Activated T-helper 2 cell treated with anti-CD3 and anti-CD28 coated beads, Interferon-gamma antibody, Interleukin-2, Interleukin-4, amounts not matched to agents 10 μg/mL and 5 μg/mL and 100 μg/mL, durations not matched to agents 14 hours and 24 hours and 36 hours (primary cell): ENCODE measurements around the gene MCAM. TPM values are rescaled to one million over a fixed set of nuclear protein-coding genes. Genes with fewer than 3 reads are reported as not detected.

Experiments
- DNase-seq: peaks from one replicate; pipeline ENCODE4 v3.0.0; 2021; ENCODE audit warnings: low spot score
- H3K27ac Mint-ChIP-seq: one replicate; pipeline ENCODE4 v1.8.0; 2021; ENCODE audit warnings: mixed read lengths
- H3K27me3 Mint-ChIP-seq: one replicate; pipeline ENCODE4 v1.8.0; 2021; ENCODE audit warnings: low read depth, mixed read lengths
- H3K36me3 Mint-ChIP-seq: one replicate; pipeline ENCODE4 v1.8.0; 2021; ENCODE audit warnings: low read depth, mixed read lengths
- H3K4me1 Mint-ChIP-seq: one replicate; pipeline ENCODE4 v1.8.0; 2021; ENCODE audit warnings: low read depth, mixed read lengths
- H3K4me3 Mint-ChIP-seq: one replicate; pipeline ENCODE4 v1.8.0; 2021; ENCODE audit warnings: low read depth, mild to moderate bottlenecking, moderate library complexity, mixed read lengths
- H3K9me3 Mint-ChIP-seq: one replicate; pipeline ENCODE4 v1.8.0; 2021; ENCODE audit warnings: mixed read lengths
- intact Hi-C: fragments of 100-400 bp; cut with micrococcal nuclease; formaldehyde crosslinking; loops from one replicate; pipeline ENCODE4 v1.15.1; 2023
- total RNA-seq: library from RNA; stranded (reverse); gene quantifications from 2 replicates; pipeline ENCODE4 v1.2.3, GENCODE V29; 2022

MCAM gene, protein sequence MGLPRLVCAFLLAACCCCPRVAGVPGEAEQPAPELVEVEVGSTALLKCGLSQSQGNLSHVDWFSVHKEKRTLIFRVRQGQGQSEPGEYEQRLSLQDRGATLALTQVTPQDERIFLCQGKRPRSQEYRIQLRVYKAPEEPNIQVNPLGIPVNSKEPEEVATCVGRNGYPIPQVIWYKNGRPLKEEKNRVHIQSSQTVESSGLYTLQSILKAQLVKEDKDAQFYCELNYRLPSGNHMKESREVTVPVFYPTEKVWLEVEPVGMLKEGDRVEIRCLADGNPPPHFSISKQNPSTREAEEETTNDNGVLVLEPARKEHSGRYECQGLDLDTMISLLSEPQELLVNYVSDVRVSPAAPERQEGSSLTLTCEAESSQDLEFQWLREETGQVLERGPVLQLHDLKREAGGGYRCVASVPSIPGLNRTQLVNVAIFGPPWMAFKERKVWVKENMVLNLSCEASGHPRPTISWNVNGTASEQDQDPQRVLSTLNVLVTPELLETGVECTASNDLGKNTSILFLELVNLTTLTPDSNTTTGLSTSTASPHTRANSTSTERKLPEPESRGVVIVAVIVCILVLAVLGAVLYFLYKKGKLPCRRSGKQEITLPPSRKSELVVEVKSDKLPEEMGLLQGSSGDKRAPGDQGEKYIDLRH
- 6.0 and 7.2 TPM in 2 replicates for total RNA-seq

DNA sequence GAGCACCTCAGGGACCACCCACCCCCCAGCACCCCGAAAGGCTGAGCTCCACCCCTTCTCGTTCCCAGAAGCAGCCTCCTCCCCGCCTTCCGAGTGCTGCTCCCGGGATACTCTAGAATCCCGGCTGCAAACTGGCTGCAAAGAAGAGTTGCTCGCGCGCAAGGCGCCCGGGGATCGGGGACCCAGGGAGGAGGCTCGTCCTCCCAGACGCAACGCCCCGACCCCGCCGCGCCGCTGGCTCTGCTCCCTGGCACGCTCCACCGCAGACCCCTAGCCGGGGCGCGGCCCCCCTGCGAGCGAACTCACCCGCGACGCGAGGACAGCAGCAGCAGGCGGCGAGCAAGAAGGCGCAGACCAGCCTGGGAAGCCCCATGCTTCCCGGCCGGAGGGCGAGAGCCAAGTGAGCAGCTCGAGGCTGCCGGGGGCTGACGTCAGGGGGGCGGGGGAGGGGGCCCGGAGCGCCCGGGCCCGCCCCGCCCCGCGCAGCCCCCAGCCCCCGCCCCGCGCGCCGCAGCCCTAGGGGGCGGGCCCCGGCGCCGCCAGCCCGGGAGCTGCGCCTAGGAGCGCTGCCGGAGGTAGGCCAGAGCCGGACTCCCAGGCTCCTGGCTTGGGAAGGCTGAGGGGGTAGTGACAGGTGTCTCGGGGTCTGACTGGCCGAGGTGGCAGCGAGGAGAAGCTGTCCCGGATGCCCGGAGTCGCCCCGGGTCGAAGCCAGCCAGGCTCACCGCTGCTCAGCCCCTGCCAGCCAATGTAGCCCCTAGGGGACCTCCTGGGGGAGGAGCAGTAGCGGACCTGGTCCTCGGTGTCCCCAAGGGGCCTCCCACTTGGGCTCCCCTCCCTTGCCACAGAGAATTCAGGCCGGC, at the start of gene MCAM:
Gene MCAM, minus strand, starts transcription at position 402 of the 863 bp plus-strand sequence. Its CDS starts 29 bp downstream, at position 373.
- Mint-ChIP-seq H3K9me3 (no peaks in the 10 kb centered on the region), H3K27me3 (peaks cover 25% of the 10 kb centered on the region), H3K36me3 (no peaks in the 10 kb centered on the region), H3K4me3 (peak within 1 kb of the TSS; percentile 56), H3K4me1 (peaks cover 7% of the 10 kb centered on the region), H3K27ac (no peak within 1 kb of the TSS)
- intact Hi-C loops, result no loop called here
- DNase-seq, result no peak

DNA sequence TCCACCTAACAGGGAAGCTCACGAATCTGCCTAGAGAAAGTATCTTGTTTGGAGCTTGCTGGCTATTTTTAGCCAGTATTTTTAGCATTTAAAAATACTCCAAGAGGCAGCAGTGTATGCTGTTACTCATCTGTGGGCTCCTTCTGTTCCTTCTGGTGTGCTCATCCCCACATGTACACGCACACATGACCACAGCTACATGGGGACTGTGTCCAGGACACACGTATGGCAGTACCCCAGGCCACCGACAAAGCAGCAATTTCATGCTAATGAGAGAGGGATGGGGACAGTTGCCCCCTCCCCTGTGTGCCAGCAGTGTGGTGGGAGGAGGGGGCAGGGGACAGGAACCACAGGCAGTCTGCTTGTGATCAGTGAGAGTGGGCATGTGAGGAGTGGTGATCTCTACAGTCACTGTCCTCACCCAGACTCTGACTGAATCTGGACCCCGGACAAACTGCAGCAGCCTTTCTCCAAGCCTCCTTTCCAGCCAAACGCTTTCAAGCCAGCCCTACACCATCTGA, 48.2 kb upstream of the MCAM start:
- Mint-ChIP-seq H3K9me3 (no peaks in the 10 kb centered on the region), H3K36me3 (no peaks in the 10 kb centered on the region), H3K27ac (no peak overlapping the region), H3K4me3 (no peak overlapping the region), H3K4me1 (peaks cover 14% of the 10 kb centered on the region), H3K27me3 (peaks cover 30% of the 10 kb centered on the region)
- DNase-seq, result no peak
- intact Hi-C loops, result no loop called here

DNA sequence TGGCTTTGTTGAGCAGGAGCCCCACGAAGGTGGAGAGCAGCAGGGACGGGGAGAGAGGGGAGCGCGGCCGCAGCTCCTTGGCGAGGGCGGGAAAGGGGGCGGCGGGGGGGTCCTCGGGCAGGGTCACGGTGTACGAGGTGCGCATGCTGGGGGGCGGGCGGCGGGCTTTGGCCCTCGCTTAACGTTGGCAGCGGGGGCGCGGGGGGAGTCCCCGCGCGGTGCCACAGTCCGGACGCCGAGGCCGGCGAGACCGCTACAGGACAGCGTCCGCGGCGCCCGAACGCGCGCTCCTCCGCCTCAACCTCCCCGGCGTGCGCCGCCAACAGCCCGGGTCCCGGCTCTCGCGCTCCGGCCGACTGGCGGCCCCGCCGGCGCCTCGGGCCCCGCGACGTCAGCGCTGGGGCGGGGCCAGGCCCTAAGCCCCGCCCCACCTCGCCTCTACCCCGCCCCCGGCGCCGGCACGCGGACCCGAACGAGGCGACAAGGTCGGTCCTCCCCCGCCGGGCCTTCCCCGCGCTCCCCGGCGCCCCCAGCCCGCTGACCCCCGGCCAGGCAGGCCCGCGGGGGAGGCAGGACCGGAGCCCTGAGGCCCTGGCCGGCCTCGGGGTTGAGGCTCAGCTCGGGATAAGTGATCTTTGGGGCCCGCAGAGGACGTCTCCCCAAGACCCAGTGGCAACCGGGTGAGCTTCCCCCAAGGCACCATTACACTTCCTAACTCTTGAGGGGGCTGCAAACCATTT, 47.1 kb upstream of the MCAM start:
- H3K4me1 Mint-ChIP-seq, result peaks cover 18% of the 10 kb centered on the region
- H3K27ac Mint-ChIP-seq, result no peak overlapping the region
- no peaks in the 10 kb centered on the region for H3K36me3 Mint-ChIP-seq
- H3K4me3 Mint-ChIP-seq, result no peak overlapping the region
- intact Hi-C loops, result no loop called here
- H3K9me3 Mint-ChIP-seq, result no peaks in the 10 kb centered on the region
- peak; percentile 53 for DNase-seq
- peaks cover 30% of the 10 kb centered on the region for H3K27me3 Mint-ChIP-seq

DNA sequence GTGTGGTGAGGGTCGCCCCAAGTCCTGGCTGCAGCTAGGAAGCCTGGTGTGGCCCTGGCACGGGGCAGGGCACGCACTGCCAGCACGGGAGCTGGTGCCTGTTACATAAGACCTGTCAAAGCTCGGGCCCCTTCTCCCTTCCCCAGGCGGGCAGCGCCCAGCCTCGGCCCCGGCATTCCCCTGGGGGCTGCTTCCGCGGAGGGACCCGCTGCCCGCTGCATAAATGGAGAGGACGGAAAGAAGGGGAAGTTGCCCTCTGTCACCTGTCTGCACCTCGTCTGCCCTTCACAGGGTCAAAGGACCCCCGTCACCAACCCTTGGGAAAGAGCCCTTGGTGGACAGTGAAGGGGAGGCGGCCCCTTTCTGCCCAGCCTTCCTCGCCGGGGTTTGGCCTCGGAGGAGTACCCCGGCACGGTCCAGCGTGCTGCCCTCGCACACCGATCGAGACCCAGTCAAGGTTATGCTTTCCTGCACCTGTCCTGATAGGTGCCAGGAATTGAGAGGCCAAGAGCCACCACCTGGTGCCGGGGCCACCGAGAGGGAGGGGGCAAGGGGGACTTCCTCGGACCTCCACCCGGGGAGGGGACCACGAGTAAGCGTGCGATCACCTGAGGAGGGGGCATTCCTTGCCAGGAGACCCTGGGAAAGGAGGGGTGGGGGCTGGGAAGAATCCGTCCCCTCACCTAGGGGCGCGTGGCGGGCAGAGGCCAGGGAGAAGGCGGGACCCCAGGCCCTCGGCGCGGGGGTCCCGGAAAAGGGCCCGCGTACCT, 46.3 kb upstream of the MCAM start:
- Mint-ChIP-seq H3K4me1 (peaks cover 18% of the 10 kb centered on the region), H3K27ac (no peak overlapping the region), H3K27me3 (peaks cover 30% of the 10 kb centered on the region), H3K4me3 (peak overlapping the region; percentile 8), H3K36me3 (no peaks in the 10 kb centered on the region), H3K9me3 (no peaks in the 10 kb centered on the region)
- no peak for DNase-seq
- intact Hi-C loops, result no loop called here

DNA sequence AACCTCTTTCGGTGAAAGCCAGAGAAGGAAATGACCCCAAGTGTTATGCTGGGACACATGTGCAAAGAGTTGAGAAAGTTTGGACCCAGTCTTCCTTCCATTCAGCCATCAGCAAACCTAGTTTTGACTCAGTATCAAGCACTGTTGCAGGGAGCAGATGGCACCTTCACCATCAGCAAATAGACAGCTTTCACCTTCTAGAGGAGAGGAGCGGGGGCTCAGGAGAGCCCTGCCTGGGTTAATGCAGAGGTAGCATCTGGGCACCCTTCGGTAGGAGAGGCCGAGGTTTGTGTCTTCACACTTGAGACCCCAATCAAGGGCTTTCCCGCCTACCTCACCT, 45.8 kb upstream of the MCAM start:
- no peak for DNase-seq
- Mint-ChIP-seq H3K27me3 (peaks cover 29% of the 10 kb centered on the region), H3K27ac (no peak overlapping the region), H3K9me3 (no peaks in the 10 kb centered on the region), H3K4me1 (peaks cover 18% of the 10 kb centered on the region), H3K36me3 (no peaks in the 10 kb centered on the region), H3K4me3 (peak overlapping the region; percentile 38)
- intact Hi-C loops, result no loop called here

DNA sequence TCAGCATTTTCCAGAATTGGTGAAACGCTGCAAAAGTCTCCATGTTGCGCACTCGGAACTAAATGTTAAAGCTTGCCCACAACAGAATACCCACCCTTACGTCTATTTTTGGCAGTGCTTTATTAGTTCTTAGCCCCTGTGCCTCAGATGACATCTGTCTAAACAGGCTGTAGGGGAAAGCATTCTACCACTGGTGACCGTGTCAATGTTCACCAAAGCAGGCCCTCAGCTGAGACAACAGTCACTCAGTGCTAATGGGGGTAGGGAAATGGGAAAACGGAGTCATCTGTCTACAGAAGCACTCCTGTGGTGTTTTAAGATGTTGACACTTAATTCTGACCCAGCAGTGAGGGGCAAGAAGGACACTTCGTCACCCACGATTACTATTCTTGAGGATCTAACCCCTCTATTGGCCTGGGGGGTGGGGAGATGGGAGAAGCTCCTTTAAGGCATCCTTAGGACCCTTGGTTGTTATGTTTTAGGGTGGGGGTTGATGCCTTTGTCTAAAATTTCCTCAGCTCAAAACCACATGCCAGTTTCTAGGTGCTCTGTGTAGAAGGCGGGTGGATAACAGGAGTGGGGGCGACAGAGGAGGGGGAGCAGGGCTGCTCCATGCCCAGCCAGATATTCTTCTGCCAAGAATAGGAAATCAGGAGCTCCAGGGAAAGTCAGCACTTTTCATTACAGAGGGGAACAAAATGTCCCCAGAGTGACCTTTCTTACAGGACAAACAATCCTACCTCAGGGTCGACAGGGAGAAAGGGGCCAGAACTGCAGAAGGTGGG, 45.2 kb upstream of the MCAM start:
- no peaks in the 10 kb centered on the region for H3K9me3 Mint-ChIP-seq
- H3K4me3 Mint-ChIP-seq, result peak overlapping the region; percentile 38
- no peaks in the 10 kb centered on the region for H3K36me3 Mint-ChIP-seq
- no peak overlapping the region for H3K27ac Mint-ChIP-seq
- peaks cover 20% of the 10 kb centered on the region for H3K4me1 Mint-ChIP-seq
- H3K27me3 Mint-ChIP-seq, result peaks cover 29% of the 10 kb centered on the region
- intact Hi-C loops, result loop anchor here (1.0 kb wide), 1 partner anchor 19 kb away; the partner anchor contains the start of gene USP2
- no peak for DNase-seq

DNA sequence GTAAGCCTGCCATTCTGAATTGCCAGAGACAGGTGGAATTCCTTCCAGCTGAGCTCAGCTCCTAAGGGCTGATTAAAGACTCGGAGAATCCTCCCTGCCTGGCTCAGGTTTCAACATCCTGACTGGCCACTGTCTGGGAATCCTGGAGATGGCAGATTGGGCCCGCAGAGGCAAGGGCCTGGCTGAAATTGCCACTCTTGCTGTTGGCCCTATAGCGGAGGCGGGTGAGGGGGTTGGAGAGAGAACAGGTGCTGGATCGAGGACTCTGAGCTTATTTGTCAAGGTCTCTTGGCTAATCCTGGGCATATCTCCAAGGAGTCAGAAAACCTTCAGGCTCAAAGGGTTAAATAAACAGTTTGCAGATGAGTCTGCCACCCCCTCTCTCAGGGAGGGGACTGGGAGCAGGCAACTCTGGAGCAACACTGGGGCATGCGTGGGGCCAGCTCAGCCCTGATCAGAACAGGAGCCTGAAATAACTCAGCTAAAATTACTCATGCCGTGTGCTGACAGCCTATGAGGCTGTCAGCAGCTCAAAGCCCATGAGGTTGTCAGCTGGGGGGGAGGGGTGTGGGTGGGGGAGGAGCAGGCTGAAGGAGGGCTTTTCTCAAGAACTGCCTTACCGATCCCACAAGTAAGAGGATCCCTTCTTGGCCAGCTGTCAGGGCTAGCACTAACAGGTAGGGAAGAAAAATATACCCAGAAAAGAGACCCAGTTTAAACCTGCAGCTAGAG, 44.3 kb upstream of the MCAM start:
- peaks cover 24% of the 10 kb centered on the region for H3K4me1 Mint-ChIP-seq
- H3K27ac Mint-ChIP-seq, result no peak overlapping the region
- peaks cover 24% of the 10 kb centered on the region for H3K27me3 Mint-ChIP-seq
- no peak for DNase-seq
- no peaks in the 10 kb centered on the region for H3K9me3 Mint-ChIP-seq
- no peak overlapping the region for H3K4me3 Mint-ChIP-seq
- no peaks in the 10 kb centered on the region for H3K36me3 Mint-ChIP-seq
- intact Hi-C loops, result loop anchor here (1.0 kb wide), 1 partner anchor 20 kb away; the partner anchor contains the start of gene USP2

DNA sequence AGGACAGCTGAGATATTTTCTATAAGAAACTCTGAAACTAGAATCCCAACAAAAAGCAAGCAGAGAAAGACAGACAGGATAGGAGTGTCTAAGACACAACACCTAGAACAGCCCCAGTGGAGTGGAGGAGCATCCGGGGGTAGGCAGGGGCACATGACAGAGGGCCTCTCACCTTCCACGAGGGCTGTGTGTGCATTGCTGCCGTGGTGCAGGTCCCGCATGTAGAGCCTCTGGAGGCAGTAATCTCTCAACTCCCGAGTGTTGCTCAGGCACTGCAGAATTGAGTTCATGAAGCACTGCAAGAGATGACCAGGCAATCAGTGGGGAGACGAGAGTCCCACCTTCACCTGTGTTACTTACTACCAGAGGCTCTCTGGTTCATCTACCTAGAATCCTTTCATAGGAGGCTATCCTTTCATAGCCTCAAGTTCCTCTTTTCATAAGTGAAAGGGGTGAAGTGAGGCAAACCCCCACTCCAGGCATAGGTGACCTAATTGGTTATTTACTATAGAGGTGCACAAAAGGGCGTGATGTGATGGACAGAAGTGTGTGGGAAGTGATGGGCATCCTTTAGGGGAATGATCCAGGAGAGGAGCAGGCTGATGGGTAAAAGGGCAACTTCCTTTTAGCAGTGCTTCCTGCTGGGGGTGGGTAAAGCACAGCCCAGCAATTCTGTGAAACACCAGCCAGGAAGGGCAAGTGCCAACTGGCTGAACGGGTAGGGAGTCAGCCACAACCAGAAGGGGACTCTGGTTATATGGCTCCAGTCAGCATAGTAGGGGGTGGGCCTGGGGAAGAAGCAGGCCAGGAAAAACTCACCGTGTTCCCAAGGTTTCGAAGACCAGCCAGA, 42.7 kb upstream of the MCAM start:
- intact Hi-C loops, result no loop called here
- H3K27ac Mint-ChIP-seq, result no peak overlapping the region

DNA sequence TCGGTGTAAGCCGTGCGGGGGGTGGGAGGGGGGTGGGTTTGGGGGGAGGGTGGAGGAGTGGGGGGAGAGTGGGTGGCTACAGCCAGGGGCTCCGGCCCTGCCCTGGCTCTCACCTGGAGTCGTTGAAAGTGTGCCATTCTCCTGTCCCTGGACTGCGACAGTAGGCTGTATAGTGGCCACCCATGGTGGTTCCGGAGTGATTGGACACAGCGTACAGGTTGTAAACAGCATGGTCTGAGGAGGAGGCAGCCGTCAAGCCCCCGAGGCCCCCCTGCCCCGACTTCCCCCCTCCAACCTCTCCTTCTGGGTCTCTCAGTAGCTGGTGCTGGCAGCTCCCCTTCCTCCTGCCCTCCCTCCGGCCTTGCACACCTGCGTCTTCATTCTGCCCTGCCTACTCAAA, 40.1 kb upstream of the MCAM start:
- no peaks in the 10 kb centered on the region for H3K36me3 Mint-ChIP-seq
- H3K9me3 Mint-ChIP-seq, result no peaks in the 10 kb centered on the region
- peak overlapping the region; percentile 2 for H3K27ac Mint-ChIP-seq
- intact Hi-C loops, result no loop called here
- peaks cover 20% of the 10 kb centered on the region for H3K4me1 Mint-ChIP-seq
- peaks cover 14% of the 10 kb centered on the region for H3K27me3 Mint-ChIP-seq
- DNase-seq, result no peak
- peak overlapping the region; percentile 68 for H3K4me3 Mint-ChIP-seq

More for the DNA sequence above, 42.7 kb upstream of the MCAM start:
- no peaks in the 10 kb centered on the region for H3K9me3 Mint-ChIP-seq
- no peak overlapping the region for H3K4me3 Mint-ChIP-seq
- DNase-seq, result no peak
- H3K36me3 Mint-ChIP-seq, result no peaks in the 10 kb centered on the region
- peaks cover 26% of the 10 kb centered on the region for H3K4me1 Mint-ChIP-seq
- peaks cover 22% of the 10 kb centered on the region for H3K27me3 Mint-ChIP-seq
